ENCODE data around the gene SLC8A3. TPM values are rescaled to one million over a fixed set of nuclear protein-coding genes. Genes with fewer than 3 reads are reported as not detected.
A peak's percentile ranks its signal among the peaks of the same experiment; 100 is the strongest.

Gene SLC8A3
- total RNA-seq, 1 donor from 2014 or later: not detected

DNA sequence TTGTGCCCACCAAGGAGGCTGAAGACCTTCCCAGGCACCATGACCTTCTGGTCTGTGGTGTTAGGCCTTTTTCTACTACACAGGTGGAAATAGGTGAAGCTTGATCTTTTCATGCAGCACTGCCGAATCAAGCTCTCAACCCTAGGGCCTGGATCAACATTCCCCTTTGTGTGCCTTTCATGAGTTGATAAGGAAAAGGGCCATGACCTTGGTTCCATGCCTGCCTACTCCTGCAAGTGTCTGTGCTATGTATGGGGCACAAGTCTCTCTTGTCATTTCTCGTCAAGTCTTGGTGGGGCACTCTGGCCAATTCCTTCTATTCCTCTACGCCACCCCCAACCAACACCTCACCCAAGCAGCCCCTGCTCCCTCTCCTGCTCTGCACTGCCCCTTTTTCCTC lies 154.5 kb downstream of the SLC8A3 start:
- Histone ChIP-seq H3K36me3 (ENCODE audit: control insufficient read depth, insufficient read depth, low read length) (no peaks in the 10 kb centered on the region), H3K27me3 (ENCODE audit: control insufficient read depth, insufficient read depth, low read length) (no peaks in the 10 kb centered on the region), H3K4me3 (ENCODE audit: low read depth, low read length) (no peak overlapping the region)
- FAIRE-seq (peak; percentile 18), DNase-seq (ENCODE audit: low read depth) (no peak)
- TF ChIP-seq, protein P1, sequence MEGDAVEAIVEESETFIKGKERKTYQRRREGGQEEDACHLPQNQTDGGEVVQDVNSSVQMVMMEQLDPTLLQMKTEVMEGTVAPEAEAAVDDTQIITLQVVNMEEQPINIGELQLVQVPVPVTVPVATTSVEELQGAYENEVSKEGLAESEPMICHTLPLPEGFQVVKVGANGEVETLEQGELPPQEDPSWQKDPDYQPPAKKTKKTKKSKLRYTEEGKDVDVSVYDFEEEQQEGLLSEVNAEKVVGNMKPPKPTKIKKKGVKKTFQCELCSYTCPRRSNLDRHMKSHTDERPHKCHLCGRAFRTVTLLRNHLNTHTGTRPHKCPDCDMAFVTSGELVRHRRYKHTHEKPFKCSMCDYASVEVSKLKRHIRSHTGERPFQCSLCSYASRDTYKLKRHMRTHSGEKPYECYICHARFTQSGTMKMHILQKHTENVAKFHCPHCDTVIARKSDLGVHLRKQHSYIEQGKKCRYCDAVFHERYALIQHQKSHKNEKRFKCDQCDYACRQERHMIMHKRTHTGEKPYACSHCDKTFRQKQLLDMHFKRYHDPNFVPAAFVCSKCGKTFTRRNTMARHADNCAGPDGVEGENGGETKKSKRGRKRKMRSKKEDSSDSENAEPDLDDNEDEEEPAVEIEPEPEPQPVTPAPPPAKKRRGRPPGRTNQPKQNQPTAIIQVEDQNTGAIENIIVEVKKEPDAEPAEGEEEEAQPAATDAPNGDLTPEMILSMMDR (IDR thresholded peaks at IDR 0.05; ENCODE audit: insufficient read depth, low read length, severe bottlenecking): no peak

GRCh38 chr14:70033561-70033960 lies 155.2 kb downstream of the SLC8A3 start:
- TF ChIP-seq, protein P1 (IDR thresholded peaks at IDR 0.05; ENCODE audit: insufficient read depth, low read length, severe bottlenecking): no peak
- no peak for FAIRE-seq

DNA sequence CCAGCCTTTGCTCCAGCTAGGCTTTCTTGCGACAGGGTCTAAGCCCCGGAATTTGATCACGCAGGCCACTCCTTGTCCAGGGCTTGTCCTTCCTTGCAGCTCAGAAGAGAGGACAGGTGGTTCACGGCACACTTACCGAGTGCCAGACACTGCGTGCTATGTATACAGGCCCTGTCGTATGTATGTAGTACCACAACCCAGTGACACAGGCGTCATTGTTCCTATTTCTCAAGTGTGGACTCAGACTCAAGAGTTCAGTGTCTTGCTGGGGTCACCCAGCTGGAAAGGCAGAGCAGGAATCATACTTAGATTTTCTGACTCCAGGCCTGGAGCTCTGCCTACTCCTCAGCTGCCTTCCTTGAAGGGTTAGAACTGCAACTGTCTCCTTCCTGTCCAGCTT lies 155.6 kb downstream of the SLC8A3 start:
- TF ChIP-seq, protein P1 (IDR thresholded peaks at IDR 0.05; ENCODE audit: insufficient read depth, low read length, severe bottlenecking): no peak

More at GRCh38 chr14:70033561-70033960, 155.2 kb downstream of the SLC8A3 start:
- no peak overlapping the region for H3K4me3 ChIP-seq (ENCODE audit: low read depth, low read length)
- no peaks in the 10 kb centered on the region for H3K27me3 ChIP-seq (ENCODE audit: control insufficient read depth, insufficient read depth, low read length)
- H3K36me3 ChIP-seq (ENCODE audit: control insufficient read depth, insufficient read depth, low read length): no peaks in the 10 kb centered on the region
- no peak for DNase-seq (ENCODE audit: low read depth)

GRCh38 chr14:70032447-70032846 lies 156.3 kb downstream of the SLC8A3 start:
- FAIRE-seq (no peak), DNase-seq (ENCODE audit: low read depth) (peak; percentile 56)
- TF ChIP-seq, protein P1 (IDR thresholded peaks at IDR 0.05; ENCODE audit: insufficient read depth, low read length, severe bottlenecking): no peak
- Histone ChIP-seq H3K27me3 (ENCODE audit: control insufficient read depth, insufficient read depth, low read length) (no peaks in the 10 kb centered on the region), H3K36me3 (ENCODE audit: control insufficient read depth, insufficient read depth, low read length) (no peaks in the 10 kb centered on the region), H3K4me3 (ENCODE audit: low read depth, low read length) (no peak overlapping the region)

More for the DNA sequence above, 155.6 kb downstream of the SLC8A3 start:
- no peaks in the 10 kb centered on the region for H3K27me3 ChIP-seq (ENCODE audit: control insufficient read depth, insufficient read depth, low read length)
- FAIRE-seq (no peak), DNase-seq (ENCODE audit: low read depth) (no peak)
- H3K4me3 ChIP-seq (ENCODE audit: low read depth, low read length): no peak overlapping the region
- H3K36me3 ChIP-seq (ENCODE audit: control insufficient read depth, insufficient read depth, low read length): no peaks in the 10 kb centered on the region

GRCh38 chr14:70032016-70032415 lies 156.7 kb downstream of the SLC8A3 start:
- Histone ChIP-seq H3K27me3 (ENCODE audit: control insufficient read depth, insufficient read depth, low read length) (no peaks in the 10 kb centered on the region), H3K36me3 (ENCODE audit: control insufficient read depth, insufficient read depth, low read length) (no peaks in the 10 kb centered on the region), H3K4me3 (ENCODE audit: low read depth, low read length) (no peak overlapping the region)
- DNase-seq (ENCODE audit: low read depth): no peak
- TF ChIP-seq, protein P1 (IDR thresholded peaks at IDR 0.05; ENCODE audit: insufficient read depth, low read length, severe bottlenecking): no peak
- FAIRE-seq: no peak
